HG02759 (cell line): ENCODE measurements around the gene NPBWR2.
"Not testable (repeated sequence)": the region's sequence is repeated elsewhere in the genome, so short reads cannot be mapped to it uniquely, and the experiment has no call there.

ENCODE experiments used
- ATAC-seq: cut with Tn5 transposase; IDR thresholded peaks from one replicate; pipeline ENCODE4 v1.9.1; 2021; ENCODE audit warnings: mild to moderate bottlenecking, moderate library complexity; ENCODE audit not compliant: unreplicated experiment

The NPBWR2 gene

DNA sequence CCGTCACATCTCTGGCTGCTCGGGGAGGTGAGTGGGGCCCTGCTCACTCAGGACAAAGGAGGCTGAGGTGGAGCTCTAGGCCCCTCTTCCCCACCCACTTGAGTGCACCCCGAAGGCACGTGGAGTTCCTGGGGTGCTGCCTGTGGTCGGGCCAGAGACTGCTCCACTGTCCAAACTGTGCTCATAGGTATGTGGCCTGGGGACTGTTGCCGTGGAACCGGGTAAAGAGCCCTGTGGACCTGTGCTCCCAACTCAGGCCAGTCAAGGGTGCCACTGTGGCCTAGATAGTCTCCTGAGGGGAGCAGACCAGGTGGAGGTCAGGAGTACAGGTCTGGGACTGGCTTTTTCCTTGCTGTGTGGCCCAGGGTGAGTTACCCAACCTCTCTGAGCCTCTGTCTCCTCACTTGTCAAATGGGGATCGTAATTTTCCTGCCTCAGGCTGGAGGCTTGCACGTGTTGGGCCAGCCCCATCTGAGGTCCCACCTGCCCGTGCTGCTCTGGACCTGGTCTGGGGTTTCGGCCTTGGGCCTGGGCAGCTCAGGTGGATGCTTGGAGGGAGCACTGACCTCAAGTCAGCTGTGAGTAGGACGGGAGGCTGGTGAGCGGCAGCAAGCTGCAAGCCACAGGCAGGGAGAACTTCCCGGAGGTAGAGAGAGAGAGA lies 12.4 kb upstream of the NPBWR2 start:
- ATAC-seq = no peak

DNA sequence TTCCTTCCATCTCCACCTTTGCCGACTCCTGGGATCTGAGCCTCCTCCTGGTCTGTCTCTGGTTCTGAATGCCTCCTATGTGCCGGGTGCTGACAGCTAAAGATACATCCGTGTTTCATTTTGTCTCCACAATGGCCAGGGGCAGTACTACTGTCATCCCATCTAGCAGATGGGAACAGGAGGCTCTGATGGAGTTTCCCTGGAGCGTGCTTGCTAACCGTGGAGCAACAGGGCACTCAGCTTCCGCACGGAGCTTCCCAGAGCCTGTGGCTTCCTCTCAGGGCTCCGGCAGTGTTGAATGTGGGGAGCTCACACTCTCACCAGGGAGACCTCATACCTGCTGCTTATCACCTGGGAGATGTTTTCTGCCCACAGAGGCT lies 11.9 kb upstream of the NPBWR2 start:
- no peak for ATAC-seq

DNA sequence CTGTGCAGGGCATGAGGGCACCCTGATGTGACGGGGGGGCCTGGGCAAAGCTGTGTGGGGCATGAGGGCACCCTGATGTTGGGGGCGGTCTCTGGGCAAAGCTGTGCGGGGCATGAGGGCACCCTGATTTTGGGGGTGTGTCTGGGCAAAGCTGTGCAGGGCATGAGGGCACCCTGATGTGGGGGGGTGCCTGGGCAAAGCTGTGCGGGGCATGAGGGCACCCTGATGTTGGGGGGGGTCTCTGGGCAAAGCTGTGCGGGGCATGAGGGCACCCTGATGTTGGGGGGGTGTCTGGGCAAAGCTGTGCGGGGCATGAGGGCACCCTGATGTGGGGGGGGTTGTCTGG lies 10.0 kb upstream of the NPBWR2 start:
- not testable (repeated sequence) for ATAC-seq

DNA sequence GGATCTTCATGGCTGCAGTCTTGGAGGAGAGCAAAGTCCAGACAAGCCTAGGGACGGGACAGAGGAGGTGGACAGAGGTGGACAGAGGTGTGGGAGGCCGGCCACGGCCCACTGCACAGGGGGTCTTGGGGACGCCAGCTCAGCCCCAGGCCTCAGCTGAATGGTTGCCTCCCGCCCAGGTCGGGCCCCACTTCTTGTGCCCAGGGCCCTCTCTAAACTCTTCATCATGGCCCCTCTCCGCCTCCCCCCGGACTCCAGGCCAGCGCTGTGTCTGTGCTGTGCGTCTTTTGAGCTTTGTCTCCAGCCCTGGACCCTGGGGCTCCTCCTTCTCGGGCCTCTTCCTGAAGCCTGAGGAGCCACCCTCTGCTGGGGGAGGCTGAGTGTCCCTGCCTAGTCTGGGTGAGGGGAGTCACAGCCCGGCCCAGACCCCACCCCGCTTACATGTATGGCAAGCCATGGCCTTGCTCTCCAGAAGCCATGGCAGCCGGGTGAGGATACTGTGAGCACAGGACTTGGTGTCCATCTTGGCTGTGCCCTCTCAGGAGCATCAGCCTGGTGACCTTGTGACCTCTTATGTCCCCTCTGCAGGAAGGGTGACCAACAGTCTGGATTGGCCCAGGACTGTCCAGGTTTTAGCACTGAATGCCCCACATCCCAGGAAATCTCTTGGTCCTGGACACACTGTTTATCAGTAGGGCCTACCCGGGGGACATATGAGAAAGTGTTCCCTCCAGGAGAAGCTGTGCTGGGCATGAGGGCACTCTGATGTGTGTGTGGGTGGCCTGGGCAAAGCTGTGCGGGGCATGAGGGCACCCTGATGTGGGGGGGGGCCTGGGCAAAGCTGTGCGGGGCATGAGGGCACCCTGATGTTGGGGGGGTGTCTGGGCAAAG lies 9.4 kb upstream of the NPBWR2 start:
- no peak for ATAC-seq

DNA sequence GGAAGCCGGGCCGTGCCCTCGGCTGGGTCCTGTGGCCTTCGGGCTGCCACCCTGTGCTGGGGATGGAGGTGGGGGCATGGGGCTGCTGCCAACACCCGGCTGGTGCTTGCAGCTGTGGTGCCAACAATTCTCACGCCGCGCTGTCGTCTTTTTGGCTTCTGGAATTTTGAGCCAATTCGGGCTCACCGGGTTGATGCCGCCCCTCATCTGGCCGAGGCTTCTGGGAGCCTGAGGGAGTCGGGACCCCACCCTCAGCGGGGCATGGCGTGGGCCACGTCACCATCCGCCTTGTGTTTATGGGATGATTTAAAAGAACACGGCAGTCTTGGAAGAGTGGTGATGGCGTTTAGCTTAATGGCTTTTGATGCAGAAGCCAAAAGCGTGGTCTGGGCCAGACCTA lies 8.7 kb upstream of the NPBWR2 start:
- ATAC-seq = no peak

DNA sequence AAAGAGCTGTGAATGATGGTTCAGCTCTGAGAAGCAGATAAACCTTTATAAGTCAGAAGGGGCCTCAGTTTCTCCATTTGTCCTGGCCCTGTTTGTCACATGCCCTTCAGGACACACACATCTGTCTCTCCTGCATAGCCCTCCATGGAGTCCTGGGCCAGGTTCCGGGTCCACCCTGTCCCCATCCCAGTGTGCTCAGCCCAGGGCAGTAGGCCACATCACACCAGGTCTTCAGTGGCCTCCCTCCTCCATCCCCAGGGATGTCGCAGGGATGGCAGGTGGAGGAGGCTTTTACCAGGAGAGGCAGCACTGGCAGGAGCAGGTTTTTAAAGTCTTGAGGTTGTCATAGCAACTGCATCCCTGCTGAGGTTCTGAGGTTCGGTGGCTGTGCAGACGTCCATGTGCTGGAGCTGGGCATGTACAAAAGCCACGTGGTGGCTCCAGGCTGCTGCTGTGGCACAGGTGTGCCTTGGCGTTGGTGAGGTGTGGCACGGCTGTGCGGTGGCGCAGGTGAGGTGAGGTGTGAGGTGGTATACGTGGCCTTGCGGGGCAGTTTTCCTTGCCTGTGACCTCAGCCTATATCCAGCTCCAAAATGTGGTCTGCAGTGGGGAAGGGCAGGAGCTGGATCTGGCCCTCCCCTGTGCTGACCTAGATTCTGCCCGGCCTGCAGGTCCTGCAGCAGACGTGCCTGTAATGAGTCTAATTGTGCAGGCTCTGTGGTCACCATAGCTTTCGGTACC lies 8.0 kb upstream of the NPBWR2 start:
- no peak for ATAC-seq

DNA sequence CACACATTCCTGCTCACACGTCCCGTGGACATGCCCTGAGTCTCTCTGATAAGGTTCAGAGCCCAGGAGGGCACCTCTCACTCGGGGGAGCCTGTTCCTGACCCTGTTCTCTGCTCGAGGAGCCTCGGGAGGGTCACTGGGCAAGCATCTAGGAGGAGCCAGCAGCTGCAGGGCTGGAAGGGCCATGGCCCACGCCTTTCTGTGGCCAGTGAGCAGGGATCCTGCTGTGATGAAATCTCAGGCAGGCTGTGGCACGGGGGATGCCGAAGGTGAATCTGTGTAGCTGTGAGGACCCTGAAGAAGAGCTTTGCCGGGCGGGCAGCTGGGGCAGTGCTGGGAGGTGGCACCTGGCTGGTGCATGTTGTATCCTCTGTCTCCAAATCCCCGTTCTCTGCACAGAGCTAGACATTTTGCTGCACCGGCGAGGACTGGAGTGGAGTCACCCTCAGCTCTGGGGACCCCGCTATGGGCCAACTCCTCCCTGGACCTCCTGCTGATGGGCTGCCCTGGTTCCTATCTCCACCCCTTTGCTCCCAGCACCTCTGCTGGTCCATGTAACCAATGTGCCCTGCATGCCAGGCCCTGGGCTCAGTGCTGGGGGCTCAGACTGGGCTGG lies 7.1 kb upstream of the NPBWR2 start:
- no peak for ATAC-seq

DNA sequence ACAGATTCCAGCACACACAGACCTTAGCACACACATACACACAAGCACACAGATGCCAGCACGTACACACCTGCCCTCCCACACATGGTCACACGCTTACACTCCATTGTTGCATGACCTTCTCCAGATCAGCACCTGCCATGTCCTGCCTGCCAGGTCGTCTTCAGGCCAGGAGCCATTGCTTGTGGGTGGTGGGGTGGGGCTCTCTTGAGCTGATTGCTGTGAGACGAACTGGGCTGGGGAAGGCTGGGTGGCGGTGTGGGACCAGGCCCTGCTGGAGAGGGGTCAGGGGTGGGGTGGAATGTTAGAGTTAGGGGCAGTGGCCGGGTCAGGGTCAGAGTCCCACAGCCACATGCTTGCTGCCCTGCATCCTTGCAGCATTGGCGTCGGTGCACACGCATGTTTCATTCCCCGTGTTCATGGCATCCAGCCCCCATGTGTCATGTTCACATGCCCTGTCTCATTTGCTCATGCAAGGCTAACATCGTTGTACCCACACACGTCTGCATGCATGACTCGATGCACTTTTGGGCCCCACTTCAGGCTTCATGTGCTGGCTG lies 6.5 kb upstream of the NPBWR2 start:
- ATAC-seq = no peak

DNA sequence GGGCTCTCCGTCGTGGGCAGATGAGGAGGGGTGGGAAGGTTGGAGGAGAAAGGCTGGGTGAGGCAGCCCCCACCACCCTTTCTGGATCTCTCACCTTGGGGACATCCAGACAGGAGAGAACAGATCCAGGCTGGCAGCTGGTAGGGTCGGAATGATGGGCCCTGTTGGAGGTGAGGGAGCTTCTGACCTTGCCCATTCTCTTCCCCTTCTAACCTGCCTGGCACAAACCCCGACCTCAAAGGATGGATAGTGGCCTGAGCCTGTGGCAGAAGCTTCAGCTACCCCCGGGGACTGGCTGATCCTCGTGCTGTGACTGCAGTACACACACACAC lies 6.0 kb upstream of the NPBWR2 start:
- ATAC-seq = no peak

DNA sequence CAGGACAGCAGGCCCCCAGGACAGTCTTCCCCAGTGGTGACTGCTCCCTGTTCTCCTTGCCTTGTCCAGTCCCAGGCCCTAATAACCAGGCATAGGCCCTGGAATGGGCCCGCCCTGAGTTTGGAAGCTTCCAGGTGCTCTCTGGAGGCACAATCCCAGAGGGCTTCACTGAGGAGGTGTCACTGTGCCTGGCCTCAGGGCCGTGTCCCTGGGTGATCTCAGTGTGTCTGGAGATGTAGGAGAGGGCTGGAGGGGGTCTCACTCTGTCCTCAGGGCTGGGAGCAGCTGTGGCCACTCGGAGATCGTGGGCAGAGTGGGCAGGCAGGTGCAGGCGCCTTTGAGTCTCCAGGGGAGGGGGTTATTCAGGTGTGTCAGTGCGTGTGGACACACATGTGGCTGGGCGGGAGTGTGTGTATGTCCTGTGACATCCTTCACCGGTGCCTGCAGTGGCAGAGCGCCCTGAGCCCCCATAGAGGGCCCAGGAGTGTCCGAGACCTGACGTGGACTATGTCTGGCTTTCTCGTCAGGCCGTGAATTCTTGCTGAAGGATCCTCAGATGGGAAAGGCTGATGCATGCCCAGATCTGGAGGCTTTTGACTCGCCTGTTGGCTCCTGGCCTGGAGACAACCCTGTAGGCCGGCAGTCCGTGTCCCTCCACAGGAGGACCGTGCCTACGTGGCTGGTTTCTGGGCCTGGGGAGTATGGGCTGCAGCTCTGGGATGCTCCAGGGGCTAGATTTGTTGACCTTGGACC lies 5.5 kb upstream of the NPBWR2 start:
- no peak for ATAC-seq

DNA sequence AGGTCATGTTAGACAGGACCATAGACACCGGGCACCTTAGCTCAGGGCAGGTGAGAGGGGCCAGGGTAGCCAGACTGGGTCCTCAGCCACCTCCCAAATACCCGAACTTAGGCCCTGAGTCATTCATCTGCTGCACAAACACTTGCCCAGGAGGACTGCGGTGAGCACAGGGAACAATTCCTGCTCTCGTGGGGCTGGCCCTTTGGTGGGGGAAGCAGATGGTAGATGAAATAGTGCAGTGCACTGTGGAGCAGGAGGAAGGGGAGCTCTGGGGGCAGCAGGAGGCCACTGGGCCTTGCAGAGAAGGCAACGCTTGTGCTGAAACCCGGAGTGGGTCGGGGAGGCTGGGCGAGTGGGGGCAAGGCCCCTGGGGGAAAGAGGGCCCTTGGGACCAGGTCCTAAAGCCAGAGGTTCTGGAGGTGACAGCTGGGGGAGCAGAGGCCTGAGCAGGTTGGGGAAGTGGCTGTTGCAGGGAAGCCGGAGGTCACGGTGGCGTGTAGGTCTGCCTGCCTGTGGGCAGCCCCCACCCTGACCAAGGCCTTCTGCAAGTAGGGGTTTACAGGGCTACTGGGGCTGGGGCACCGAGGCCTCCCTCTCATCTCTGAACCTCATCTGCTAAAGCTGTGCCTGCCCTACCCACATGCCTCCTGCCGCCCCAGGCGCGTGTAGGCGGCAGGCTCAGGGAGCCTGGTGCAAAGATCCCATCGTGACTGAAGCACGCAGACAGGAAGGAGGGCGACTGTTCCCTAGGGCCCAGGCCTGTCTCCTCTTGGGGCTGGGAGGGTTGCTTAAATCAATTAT lies 4.7 kb upstream of the NPBWR2 start:
- ATAC-seq = no peak

DNA sequence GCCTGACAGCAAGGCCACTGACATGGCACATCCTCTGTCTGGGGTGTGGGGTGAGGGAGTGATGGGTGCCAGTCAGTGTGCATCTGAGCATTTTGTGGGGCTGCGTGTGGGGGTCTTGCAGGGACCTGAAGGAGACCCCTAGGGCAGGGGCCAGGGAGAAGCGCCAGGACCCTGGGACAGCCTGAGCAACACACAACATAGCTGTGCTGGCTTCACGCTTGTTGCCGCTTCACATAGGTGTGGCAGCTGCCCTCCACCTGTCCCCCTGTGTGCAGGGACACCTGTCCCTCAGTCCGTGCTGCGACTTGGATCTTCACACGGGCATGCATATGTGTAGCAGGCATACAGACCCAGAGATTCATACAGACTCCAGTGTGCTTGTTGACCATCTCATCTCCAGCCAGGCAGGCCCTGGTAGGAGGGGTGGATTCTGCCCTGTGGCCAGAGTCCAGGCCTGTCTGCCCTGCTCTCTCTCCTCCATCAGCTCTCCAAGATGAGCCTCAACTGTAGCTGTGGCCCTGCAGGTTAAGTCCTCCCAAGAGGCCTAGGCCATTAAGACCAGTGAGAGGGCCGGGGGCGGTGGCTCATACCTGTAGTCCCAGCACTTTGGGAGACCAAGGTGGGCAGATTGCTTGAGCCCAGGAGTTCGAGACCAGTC lies 3.2 kb upstream of the NPBWR2 start:
- ATAC-seq = no peak

DNA sequence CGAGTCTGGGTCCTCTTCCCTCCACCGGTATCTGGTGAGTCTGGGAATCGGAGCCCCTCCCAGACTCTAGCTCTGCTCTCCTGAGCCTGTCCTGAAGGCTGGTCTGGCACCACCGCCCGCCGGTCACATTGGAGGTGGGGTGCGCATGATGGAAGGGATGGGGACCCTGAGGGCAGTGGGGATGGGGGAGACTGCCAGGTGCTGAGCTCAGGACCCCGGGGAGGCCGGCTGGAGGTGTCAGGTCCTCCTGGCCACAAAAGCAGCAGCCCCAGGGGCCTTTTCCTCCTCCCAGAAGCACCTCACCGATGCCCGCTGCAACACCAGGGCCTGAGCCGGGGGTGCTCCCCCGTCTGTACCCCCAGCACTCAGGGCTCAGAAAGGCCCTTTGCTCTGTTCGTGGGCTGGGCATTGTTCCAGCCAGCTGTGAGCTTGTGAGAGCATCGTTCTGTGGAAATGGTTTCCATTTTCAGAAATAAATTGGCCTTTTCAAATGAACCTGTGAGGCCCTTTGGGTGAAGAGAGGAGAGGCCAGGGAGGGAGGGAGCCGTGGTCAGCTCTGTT lies 2.5 kb upstream of the NPBWR2 start:
- ATAC-seq = no peak

DNA sequence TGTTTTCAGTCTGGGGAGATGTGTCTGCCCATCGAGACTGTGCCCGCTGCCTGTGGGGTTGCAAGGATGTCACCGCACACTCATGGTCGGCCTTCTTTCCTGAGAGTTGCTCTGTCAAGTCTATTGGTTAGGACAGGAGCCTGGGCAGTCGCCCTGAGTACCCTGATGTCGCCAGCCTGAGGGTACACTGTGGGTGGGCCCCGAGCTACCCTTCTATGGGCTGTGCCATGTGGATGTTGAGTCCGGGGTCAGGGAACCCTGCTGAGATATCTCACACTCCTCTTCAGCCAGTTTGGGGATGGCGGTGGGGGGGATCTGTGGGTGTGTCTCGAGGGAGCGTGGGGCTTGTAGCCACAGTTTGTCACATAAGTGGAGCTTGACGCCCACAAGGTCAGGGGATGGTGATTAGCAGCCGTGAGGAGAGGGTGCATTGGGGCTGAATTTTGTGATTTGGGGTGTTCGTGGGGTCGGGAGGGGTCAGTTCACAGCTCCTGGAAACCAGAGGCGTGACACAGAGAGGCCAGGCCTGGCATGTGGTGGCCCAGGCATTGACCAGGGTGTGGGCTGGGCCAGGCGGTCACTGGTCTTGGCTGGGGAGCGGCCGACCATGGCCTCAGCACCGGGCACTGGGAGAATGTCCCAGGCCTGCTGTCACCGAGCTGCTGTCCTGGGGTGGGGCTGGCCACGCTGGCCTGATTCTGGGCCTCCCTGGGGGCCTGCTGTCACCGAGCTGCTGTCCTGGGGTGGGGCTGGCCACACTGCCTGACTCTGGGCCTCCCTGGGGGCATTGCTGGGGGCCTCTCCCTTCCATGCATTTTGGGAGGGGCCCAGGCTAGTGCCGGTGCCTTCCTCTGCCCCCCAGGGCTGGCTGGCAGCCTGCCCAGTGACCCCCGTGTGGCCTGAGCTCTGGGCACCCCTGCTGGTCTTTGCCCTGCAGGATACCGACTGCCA lies 1.6 kb upstream of the NPBWR2 start:
- no peak for ATAC-seq

DNA sequence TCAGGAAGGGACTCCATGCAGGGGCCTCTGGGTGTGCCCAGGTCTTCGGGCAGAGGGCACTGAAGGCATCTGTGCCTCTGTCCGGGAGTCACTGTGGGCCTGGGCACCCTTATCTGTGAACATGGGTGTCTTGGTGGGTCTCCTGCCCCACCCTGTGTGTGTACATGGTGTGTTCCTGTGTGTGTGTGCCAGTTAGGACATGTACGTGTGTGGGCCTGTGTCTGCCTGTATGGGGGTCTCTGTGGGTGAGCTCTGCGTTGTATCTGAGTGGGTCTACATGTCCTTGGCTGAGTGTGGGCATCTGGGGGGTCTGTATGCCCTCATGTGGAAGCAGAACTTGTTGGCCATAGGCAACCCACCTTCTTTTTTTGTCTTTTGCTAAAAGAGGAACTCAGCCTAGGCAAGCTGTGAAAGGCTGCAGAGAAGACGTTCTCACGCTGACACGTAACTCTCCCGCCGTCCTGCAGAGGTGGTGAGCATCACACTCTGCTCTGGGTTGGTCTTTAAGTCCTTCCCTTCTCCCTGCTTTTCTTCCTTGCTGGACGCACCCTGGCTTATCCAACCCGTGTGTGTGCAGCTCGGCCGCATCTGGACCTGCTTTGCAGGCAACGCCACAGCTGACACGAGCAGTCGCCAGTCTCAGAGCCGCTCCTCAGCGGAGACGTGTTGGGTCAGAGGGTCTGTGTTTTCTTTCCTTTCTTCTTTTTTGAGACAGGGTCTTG lies 532 bp upstream of the NPBWR2 start:
- ATAC-seq = no peak

DNA sequence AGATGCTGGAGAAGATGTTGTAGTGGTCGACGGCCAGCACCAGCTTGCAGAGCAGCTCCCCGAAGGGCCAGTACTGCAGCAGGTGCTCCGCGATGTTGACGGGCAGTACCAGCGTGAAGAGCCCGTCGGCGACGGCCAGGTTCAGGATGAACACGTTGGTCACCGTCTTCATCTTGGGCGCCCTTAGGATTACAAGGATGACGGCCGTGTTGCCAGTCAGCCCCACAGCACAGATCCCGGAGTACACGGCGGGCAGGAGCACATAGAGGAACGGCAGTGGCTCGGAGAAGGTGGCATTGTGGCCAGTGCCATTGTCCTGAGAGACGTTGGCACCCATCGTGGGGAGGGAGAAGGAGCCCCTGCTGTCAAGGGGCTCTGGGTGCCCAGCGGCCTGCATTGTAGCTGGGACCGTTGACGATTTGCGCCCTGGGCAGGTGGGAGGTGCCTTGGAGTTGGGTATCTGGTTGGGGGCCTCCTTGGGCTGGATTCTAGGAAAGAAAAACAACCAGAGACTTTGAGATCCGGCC lies 867 bp downstream of the NPBWR2 start:
- no peak for ATAC-seq

DNA sequence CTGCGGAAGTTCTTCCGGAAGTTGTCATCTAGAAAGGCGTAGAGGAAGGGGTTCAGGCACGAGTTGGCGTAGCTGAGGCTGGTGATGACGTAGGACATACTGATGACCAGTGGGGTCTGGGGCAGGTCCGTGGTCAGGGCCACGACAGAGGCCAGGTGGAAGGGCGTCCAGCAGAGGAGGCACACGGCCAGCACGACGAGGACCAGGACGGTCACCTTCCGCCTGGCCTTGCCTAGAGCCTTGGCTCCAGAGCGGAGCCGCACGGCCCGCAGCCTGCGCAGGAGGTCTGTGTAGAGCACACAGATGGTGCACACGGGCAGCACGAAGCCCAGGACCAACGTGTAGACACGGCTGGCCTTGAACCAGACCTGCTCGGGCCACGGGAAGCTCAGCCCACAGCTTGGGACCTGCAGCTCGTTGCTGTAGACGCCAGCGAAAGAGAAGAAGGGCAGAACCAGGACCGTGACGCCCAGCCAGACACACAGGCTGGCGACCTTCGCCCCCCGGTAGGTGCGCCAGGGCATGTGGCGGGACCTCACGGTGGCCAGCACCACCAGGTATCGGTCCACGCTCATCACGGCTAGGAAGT lies 1.4 kb downstream of the NPBWR2 start:
- no peak for ATAC-seq
